HG02623 (cell line): ENCODE measurements around the gene MAP3K7.

ENCODE experiments used
- ATAC-seq: cut with Tn5 transposase; IDR thresholded peaks from one replicate; pipeline ENCODE4 v1.9.1; 2021; ENCODE audit warnings: moderate library complexity; ENCODE audit not compliant: unreplicated experiment

The MAP3K7 gene

DNA sequence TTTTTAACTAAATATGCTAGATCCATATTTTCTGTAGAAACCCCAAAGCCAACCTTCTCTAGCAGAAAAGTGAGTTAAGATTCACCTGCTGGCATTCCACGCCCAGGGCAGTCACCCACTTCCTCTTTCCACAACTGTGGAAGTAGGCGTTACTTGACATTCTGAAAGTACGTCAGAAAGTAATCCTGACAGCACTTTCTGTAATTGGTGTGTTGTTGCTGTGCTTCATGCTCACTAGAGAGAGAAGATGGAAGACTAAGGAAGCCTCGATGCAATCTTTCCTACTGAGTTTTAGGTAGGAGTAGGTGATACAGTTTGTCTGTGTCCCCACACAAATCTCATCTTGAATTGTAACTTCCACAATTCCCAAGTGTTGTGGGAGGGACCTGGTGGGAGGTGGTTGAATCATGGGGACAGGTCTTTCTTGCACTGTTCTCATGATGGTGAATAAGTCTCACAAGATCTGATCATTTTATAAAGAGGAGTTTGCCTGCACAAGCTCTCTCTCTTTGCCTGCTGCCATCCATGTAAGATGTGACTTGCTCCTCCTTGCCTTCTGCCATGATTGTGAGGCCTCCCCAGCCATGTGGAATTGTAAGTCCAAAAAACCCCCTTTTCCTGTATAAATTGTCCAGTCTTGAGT lies 101.1 kb downstream of the MAP3K7 start:
- ATAC-seq: no peak

DNA sequence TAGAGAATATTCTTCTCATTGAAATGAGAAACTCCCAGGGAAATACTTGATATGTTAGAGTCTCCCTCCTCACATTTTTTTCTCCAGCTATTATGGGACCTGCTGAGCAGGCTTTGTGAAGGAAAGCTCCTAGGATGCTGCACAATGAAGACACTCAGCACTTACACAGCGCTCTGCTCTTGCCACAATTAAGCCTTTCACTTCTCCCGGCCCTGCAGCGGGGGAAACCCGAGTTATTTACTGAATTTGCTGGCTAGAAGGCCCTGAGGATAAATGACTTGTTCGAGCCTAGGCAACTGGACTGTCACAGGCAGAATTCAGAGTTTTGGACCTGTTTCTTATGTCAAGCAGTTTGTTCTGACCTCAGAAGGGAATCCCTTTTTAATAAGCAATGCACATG lies 102.0 kb downstream of the MAP3K7 start:
- no peak for ATAC-seq

DNA sequence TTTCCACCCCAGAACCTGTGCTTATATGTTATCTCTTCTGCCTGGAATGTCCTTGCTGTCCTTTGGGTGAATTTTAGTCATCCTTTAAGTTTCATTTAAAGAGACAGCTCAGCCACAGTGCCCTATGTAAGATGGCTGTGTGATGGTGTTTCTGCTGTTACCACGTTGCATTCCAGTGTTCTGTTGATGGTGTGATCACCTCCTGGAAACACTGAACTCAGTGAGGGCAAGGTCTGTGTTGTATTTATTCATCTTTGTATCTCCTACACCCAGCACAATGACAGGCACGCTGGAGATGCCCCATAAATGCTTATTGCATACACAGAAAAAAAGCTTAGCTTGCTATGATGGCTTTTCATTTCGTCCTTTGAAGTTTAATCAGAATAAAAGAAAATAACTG lies 102.5 kb downstream of the MAP3K7 start:
- ATAC-seq: no peak

DNA sequence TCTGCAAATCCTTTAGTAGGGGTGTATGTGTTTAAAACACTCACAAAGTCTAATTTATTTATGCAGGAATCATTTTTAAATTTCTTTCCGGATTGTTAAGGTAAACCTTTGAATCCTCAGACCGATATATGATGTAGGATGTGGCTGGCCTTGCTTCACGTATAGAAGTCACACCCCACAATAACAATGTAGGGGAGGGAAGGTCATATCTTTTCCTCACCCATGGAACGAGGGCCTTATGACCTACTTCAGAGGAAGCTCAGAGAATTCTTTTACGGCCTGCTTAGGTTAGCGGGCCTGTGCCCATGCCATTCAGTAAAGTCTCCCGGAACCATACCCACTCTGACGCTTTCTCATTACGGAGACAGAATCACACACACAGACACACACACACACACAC lies 102.9 kb downstream of the MAP3K7 start:
- no peak for ATAC-seq

DNA sequence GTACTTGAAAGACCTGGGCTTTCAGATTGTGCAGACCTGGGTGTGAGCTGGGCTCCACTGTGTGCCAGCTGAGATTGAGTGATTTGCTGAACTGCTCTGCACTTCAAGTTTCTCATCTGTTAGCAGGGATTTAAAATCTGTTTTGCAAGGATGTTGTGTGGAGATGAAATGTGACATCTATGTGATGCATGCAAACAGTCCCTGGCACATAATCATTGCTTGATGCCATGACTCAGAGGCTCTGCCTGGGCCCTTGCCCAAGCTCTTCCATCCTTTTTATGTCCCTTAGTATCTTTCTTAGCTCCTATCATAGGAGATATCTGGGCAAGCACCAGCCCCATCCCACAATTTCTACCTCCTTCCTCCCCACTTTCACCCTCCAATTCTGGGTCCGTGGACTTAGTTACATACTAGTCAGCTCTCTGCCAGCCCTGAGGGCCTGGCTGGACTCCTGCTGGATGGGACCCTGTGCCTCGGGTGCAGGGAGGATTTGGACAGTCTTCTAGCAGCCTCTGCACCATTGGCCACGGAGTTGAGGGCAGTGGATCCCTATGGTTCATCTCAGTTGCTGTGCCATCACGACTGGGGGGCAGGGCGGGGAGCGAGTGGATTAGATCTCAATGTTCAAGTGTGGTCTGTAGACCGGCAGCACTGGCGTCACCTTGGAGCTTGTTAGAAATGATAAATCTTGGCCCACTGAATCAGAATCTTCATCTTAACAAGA lies 103.6 kb downstream of the MAP3K7 start:
- no peak for ATAC-seq

DNA sequence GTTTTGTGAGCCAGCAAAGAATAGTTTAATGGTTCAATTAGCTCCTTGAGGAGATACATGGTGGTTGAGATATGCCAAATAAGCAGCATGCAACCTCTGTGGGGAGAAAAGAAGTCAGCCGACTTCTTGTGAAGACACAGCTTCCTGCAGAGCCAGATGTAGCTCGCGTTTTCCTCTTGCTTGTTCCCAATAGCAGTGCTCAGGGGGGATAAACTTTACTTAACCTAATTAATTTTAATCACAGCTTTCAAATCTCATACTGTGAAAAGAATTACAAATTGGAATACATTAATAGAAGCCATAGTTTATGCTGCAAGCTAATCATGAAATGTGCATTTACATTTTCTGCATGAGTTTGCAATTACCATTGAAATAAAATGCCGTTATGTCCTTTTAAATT lies 106.2 kb downstream of the MAP3K7 start:
- no peak for ATAC-seq

DNA sequence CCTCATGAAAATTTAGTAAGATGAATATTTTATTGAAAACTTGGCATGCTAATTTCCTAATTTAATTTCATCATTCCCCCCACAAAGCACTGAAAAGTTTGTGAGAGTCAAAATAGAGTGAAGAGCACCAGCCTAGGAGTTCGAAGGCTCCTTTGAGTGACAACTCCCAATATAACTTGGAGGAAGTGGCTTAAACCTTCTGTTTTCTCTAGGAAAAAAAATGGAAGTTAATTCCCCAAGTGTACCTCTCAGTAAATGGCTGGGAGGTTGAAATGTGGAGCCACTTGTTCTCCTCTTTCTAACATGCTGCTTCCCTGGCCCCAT lies 107.3 kb downstream of the MAP3K7 start:
- no peak for ATAC-seq

DNA sequence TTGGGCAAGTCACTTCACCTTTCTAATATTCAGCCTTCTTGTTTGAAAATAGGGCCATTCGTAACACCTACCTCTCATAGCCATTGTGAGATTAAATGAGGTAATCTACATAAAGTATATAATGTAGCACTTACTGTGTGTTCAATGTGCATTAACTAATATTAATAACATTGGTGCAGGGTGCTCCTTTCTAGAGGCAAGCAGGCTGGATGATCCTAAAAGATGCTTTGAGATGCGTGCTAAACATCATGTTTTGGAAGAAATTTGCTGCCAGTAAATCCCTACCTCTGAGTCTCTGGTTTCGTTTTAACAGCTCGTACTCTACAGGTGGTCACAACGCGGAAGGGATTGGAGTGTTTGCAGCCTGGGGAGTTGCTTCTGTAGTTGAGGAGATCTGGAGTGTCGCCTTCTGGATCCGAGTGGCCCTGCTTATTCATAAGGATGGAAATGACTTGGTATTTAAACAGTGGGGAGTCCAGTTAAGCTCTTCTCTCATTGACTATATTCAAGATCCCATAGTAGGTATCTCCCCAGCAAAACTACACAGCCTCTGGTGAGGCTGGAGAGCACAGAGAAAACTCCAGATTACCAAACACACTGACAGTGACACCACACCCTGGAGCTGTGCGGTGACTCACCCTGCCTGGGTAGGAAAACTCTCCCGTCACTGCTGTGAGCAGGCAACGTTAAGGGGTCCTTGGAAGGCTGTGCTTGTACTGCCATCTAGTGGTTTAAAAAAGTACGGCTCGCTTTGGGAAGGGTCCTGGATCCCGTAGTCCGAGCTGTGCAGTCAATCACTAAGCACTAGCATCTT lies 107.9 kb downstream of the MAP3K7 start:
- peak; percentile 95 for ATAC-seq

DNA sequence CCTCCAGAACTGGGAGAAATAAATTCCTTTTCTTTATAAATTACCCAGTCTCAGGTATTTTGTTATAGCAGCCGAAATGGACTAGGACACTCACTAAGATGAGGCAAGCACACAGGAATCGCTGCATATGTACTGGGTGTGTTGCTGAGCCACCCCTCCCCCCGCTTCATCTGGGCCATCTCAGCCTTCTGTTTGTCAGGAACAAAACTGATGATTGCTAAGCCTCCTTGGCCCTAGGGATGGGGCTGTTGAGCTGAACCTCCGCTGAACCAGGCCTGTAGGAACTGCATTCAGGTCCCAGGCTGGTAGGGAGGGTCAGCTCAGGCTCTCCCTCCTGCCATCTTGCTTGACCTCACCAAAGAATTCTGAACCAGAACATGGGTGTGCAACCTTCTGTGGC lies 108.6 kb downstream of the MAP3K7 start:
- no peak for ATAC-seq

DNA sequence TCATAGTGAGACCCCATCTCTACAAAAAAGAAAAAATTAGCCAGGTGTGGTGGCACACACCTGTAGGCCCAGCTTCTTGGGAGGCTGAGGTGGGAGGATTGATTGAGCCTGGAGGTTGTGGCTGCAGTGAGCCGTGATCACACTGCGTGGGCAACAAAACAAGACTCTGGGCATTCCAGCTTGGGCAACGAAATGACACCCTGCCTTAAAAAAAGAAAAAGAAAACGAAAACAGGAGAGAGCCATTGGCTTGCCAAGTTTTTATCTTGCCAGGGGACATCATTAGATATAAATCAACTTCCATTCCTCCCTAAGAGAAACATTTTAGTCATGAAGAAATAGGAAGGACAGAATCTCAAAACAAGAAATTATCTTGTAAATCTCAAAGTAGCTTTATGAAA lies 109.5 kb downstream of the MAP3K7 start:
- no peak for ATAC-seq

DNA sequence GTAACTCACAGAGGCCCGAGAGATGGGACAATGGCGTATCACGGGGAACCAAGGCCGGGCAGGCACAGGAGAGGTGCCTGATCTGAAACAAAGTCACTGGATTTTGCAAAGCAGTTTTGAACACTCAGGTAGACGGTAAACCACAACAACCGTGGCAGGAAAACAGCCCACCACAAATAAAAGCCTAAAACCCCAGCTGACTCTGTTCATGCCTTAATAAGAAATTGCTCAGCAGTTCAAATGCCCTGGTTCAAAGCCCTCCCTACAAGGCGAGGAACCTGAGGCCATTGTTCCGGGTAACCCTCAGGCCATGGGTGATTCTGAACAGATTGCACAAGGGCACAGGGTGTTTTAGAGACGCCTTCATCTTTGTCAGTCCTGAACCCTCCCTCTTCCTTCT lies 114.2 kb downstream of the MAP3K7 start:
- no peak for ATAC-seq

DNA sequence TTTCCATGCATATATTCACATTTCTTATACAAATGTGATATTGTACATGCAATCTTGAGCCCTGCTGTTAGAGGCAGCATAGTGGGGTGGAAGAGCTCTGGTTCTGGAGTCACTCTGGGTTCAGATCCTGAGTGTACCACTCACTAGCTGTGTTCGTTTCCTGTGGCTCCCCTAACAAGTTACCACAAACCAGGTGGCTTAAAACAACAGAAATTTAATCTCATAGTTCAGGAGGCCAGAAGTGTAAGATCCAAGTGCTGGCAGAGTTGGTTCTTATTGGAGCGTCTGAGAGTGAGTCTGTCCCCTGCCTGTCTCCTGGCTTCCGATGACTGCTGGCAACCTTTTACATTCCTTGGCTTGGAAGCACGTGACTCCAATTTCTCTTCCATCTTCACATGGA lies 115.6 kb downstream of the MAP3K7 start:
- ATAC-seq: no peak

DNA sequence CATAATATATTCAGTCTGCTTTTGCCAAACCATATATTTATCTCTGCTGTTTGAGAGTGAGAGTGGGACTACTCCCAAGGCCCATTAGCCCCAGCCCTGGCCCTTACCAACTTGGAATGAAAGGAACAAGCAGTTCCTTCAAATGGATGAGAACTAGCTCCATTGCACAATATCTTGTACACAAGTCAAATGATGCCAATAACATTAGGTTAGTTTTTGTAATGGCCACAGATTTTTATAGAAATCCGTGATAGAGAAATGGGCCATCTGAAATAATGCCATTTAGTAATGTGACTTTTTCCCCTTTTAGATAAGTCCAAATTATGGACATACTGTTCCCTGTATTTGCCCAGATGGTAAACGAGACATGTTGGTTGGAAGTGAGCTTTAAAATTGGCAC lies 117.0 kb downstream of the MAP3K7 start:
- no peak for ATAC-seq

DNA sequence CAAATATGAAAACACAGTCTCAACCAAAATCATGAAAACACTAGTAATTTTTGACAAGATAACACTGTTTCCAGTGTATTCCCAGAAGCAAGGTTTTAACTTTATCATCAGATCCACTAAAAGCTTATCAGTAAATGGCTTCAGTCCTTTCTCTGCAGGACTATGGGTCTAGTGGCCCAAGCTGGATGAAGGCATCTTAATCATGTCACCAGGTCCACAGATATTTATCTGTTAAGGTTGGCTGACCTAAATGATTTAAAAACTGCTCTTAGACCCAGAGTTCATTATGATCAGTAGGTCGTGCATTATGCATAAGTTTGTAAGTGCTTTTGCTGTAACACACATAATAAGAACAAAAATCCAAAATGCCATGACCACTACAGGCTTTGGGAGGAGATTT lies 118.0 kb downstream of the MAP3K7 start:
- ATAC-seq: no peak

DNA sequence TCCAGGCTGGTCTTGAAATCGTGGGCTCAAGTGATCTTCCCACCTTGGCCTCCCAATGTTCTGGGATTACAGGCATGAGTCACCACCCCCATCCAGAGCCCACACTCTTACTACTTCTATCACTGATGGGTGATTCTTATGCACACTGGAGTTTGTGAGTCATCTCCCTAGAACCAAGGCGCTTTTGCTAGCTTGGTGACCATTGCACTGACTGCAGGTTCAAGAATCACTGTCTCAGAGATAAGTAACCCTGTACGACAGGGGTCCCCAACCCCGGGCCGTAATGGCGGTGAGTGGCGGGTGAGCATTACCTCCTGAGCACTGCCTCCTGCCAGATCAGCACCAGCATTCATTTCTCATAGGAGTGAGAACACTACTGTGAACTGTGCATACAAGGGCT lies 118.8 kb downstream of the MAP3K7 start:
- no peak for ATAC-seq

DNA sequence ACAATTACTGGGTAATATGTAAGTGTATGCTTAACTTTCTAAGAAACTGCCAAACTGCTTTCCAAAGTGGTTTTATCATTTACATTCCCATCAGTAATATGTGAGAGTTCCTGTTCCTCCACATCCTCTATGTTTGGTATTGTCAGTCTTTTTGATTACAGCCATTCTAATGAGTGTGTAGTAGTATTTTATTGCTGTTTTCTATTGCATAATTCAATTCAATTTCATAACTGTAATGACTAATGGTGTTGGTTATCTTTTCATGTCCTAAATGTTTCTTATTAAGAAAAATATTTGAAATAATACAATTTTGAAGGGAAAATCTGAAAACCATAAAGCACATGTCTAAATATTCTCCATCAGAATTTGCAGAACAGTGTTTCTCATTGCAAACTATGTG lies 119.3 kb downstream of the MAP3K7 start:
- no peak for ATAC-seq

DNA sequence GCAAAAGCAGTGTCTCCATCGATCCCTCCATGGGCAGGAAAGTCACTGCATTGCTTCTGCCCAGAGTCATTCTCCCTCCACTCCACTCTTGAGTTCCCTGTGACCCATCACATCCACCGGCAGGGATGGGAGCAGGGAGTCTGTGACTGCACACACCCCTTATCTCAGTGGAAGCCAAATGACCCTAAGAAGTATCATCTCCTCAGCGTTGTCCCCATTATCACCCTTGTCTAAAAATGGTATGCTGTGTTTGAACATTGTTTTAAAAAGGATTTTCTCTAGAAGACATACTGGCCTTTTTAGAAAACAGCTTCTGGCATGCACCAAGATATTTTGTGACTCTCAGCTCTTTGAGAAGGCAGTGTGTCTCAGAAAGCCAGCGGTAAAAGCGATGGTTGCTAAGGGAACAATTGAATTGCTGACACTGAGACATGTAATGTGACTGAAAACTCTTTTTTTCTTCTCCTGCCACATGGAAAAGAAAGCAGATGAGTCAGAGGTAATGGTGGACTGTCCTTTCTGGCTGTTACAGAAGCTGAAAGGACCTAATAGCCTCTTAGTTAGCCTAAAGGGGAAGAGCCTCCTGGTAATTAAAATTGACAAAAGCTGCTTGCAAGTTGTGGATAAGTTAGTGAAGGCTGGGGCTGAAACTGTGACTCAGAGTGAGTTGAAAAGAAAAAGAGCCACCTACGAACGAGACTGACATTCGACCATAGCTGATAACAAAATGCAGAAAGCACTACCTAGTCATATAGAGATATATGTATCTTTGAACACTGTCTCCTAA lies 120.5 kb downstream of the MAP3K7 start:
- no peak for ATAC-seq

DNA sequence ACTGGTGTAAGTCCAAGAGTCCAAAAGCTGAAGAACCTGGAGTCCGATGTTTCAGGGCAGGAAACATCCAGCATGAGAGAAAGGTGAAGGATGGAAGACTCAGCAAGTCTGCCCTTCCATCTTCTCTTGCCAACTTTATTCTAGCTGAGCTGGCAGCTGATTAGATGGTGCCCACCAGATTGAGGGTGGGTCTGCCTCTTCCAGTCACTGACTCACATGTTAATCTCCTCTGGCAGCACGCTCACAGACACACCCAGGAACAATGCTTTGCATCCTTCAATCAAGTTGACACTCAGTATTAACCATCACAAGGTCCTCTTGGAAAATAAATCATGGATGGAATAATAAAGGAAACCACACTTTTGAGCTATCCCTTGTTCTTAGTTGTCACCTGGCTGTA lies 121.2 kb downstream of the MAP3K7 start:
- no peak for ATAC-seq

DNA sequence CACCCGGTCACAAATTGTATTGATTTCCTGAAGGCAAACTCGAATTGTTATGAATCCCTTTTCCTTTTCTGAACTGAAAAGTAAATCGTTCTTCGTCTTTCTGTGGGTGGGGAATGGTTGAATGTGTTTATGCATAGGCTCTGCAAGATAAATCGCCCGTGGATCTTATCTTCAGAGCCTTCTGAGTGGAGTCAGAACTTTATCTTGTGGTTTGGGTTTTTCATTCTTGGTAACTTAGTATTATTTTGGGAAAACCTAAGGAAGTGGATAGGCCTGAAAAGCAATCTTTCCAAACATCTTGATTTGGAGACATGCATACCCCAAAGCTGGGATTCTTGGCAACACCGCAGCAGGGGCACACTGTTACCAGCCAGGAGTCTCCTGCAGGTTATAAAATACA lies 122.4 kb downstream of the MAP3K7 start:
- no peak for ATAC-seq

DNA sequence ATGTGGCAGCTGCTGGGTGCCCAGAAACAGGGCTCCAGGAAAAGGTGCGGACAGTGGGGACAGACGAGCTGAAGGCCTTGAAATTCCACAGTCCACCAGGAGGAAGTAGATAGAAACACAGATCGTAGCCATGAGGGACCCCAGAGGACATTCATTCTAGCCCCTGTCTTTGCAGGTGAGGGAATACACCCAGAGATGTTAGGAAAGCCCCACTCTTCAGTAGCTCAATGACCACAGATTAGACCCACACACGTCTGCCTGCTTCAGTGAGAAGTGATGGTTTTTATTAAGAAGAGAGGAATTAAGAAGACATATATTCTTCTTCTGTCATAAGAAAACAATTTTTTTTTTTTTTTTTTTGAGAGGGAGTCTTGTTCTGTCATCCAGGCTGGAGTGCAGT lies 123.0 kb downstream of the MAP3K7 start:
- no peak for ATAC-seq
